HG03457 (cell line): ENCODE measurements around the gene TMEM9B.
"Not testable (repeated sequence)": the region's sequence is repeated elsewhere in the genome, so short reads cannot be mapped to it uniquely, and the experiment has no call there.

Experiments used
- ATAC-seq: cut with Tn5 transposase; IDR thresholded peaks from one replicate; pipeline ENCODE4 v1.9.1; 2021; ENCODE audit warnings: moderate number of reproducible peaks; ENCODE audit not compliant: unreplicated experiment

TMEM9B gene

GRCh38 chr11:8973121-8973520, 8.9 kb upstream of the TMEM9B start:
- no peak for ATAC-seq

GRCh38 chr11:8971924-8972316, 7.7 kb upstream of the TMEM9B start:
- no peak for ATAC-seq

- no peak for ATAC-seq
Measured at GRCh38 chr11:8971196-8971923, 7.1 kb upstream of the TMEM9B start.

GRCh38 chr11:8967184-8967583, 2.9 kb upstream of the TMEM9B start:
- ATAC-seq = no peak

DNA sequence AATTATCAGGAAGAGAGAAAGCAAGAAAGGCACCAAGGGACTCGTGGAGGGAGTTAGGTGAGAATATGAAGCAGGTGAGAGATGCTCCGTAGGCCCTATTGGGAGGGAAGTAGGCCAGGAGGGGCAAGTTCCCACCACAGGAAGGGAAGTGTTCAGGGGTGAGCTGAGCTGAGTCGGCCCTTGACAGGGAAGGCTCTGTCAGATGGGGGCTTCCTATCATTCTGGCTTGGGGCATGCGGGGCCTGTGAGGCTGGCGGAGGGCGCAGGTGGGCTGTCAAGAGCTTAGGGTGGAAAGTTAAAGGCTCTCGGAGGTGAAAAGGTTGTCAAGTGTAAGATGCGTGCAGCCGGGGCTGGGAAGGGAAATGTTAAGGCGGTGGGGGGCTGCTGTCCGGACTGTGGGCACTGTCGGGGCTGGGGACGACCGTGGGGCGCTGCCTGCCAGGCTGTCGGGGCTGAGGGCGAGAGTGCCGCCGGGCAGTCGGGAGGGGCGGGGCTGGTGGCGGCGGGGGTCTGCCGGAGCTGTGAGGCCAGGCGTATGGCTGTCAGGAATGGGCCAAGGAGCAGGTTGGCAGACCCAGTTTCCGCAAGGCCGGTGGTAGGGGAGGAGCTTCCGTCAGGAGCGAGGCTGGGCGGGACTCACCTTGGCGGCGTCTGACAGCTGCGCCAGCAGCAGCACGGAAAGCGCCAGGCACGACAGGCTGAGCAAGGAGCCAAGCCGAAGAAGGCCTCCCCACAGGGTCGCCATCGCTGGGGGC, 496 bp downstream of the TMEM9B start:
- ATAC-seq = peak; percentile 52

DNA sequence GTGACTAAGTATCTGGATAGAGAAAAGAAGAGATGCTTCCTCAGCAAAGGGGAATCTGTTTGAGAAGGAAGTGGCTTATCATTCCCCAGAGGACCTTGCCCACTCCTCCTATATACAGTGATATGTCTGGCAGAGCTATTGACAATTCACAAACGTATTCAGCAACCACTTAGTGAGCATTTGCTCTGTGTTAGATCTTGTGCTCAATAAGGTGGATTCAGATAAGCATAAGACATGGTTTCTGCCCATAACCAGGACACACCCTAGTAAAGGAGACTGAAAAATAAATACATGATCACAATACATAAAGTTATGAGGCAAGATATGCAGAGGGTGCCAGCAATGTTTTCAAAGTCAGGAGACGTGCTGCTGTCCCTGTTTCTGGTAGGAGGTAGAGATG, 1.4 kb downstream of the TMEM9B start:
- ATAC-seq = no peak

- ATAC-seq = no peak
Measured at GRCh38 chr11:8961401-8961800, 2.8 kb downstream of the TMEM9B start.

GRCh38 chr11:8959546-8960166, 4.6 kb downstream of the TMEM9B start:
- no peak for ATAC-seq

DNA sequence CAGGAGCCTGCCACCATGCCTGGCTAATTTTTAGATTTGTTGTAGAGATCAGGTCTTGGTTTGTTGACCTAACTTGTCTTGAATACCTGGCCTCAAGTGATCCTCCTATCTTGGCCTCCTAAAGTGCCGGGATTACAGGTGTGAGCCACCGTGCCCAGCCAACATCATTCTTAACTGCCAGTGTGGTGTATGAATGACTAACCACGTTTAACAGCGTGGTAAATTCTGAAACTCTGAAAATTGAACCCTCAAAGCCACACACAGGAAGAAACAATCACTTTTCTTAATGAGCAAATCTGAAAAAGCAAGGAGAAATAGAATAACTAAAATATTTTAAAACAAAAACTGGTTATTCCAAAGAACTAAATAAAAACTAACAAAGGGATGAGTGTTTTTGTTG, 7.4 kb downstream of the TMEM9B start:
- no peak for ATAC-seq

DNA sequence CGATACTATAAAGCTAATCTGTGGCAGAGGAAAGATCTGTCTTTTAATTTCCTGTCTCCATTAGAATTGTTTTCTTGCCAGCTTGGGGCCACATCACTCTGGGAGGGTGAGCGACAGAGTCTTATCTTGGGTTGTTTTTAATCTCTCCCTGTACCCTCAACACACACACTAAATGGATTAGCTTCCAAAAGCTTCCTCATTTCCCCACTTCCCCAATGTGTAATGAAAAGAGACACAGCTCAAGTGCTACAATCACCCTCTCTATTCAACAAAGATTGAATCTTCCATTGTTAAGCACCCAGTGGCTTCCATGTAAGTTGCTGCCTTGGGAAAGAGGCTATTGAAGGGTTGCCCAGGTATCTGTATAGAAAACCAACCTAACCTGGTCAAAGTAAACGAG, 15.4 kb downstream of the TMEM9B start:
- ATAC-seq = no peak

GRCh38 chr11:8947230-8947943, 16.9 kb downstream of the TMEM9B start:
- ATAC-seq = no peak

DNA sequence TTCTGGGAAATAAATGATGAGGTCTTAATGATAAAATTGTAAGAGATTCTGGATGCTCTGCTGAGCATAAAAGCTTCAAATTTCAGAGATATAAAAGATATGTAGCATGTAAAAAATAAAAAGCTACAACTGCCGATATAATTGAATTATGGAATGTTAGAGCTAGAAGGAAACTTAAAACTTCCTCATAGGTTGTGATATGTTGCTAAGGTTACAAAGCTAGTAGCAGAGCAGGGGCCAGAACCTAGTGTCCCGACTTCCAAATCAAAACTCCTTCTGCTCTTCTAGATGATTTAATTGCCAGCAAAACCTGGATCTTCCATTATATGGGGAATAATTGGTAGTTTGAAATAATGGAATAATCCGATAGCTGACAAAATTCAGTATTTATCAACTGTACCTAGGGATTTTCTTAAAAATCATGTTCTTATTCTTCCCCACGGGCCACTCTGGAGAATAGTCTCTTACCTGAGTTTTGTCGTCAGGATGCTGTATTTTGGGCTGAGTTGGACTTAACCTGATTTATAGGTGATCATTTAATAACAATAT, 21.6 kb downstream of the TMEM9B start, which contains the start of gene ASCL3:
TSS of gene ASCL3 (minus strand) at position 499 of the 549 bp plus-strand sequence. CDS start 4,855 bp downstream, outside the sequence.
- no peak for ATAC-seq

GRCh38 chr11:8941341-8942103, 22.7 kb downstream of the TMEM9B start:
- ATAC-seq = no peak

GRCh38 chr11:8937659-8938058, 26.6 kb downstream of the TMEM9B start:
- no peak for ATAC-seq

DNA sequence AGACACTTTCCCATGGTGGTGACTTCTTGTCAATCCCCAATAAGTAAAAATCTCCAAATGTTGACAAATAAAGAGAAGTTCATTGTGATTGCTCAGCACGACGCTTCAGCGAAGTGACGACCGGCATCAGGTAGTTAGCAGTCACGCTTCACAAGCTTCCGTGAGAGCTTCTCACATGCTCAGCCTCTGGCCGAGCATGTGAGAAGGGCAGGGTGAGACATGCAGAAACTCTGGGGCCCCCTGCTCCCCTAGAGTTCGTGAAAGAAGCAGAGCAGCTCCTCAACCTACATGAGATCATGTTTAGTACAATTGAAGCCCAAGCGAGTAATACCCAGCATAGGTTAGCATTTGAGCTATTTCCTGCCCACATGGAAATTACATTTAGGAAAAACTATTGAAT, 27.1 kb downstream of the TMEM9B start:
- ATAC-seq = no peak

DNA sequence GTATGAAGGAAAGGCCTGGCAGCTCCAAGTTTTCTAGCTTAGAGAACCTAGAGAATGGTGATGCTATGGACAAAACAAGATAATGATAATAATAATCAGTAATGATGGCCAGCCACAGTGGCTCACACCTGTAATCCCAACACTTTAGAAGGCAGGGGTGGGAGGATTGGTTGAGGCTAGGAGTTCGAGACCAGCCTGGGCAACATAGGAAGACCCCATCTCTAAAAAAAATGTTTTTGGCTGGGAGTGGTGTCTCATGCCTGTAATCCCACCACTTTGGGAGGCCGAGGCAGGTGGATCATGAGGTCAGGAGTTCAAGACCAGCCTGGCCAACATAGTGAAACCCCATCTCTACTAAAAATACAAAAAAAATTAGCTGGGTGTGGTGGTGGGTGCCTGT, 28.5 kb downstream of the TMEM9B start:
- ATAC-seq = not testable (repeated sequence)

DNA sequence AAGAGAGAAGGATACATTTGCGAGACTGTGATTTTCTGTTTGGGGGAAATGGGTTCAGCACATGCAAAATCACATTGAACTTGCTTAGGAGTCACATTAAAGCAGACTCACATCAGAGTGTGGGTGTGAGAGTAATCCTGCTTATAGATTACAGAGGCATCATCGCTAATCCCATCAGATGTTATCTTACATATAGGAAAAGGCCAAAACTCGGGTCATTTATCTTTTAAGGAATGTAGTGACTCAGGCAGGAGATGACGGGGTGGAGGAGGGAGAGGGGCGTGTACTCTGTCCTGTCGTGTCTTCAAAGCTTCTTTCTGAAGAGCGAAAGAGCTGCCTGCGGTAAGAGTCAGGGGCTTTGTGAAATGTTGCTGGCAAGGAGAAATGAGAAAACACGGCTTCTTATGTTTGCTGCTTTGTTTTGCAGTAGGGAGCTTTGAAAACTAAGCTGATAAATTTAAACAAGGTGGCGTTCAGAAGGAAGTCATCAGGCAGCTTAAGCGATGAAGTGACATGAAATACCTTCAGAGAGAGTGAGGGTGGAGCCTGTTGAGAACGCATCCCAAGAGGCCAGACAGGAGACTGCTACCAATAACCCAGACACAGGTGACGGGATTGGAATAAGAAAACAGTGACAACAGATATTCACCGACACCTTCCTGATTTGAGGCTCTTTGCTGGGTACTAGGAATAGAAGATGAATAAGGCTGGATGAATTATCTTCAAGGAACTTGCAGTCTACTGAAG, 29.3 kb downstream of the TMEM9B start:
- no peak for ATAC-seq

DNA sequence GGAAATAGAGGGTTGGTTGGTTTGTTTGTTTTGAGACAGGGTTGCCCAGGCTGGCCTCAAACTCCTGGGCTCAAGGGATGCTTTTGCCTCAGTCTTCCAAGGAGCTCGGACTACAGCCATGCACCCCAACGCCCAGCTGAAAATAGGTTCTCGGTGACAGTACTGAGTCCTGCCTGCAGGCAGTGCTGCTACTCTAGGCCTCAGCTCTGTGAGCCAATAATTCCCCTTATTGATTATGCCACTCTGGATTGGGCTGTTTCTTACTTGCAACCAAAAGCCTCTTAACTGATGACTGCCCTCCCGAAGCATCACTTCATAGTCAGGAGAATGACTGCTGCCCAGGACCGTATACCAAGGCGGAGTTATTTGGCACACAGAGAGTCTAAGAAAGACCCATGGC, 30.3 kb downstream of the TMEM9B start:
- no peak for ATAC-seq

DNA sequence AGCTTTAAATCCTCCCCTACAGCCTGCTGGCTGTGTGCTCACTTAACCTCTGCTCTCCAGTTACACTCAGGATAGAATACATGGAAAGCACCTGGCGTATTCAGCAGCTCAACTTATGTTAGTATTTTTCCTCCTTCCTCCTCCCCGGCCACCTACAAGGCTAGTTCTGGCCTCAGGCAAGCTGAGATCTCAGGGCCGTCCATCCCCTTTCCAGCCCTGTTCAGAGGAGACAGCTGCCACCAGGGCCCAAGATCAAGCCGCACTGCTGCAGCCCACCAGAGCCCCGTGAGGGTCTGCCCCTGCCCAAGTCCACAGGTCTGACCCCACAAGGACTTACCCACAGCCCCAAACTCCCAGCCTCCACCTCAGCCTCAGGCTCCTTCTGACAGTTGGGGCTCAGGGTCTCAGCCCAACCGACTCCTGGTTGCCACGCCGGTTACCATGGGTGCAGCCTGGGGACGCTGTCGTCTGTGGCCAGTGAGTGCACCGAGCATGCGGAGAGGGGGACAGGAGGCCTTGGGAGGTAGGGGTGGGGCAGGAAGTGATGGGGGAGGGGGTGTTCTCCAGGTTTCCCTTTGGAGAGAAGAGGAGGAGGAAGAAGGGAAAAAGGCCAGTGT, 31.6 kb downstream of the TMEM9B start, which contains the start of gene C11orf16:
TSS of gene C11orf16 (minus strand) at position 384 of the 617 bp plus-strand sequence. CDS start 639 bp downstream, outside the sequence.
- ATAC-seq = no peak
